PC-9 (cell line): Measurements from ENCODE around the gene OSCP1. TPM values are rescaled to one million over a fixed set of nuclear protein-coding genes. Genes with fewer than 3 reads are reported as not detected.

Experiments used
- BruUV-seq: library from RNA; stranded (reverse); fragments of 400-500 nt; replicated peaks from 2 replicates; lab custom pipeline; 2021; lab: Mats Ljungman, UMichigan
- CTCF ChIA-PET: fragments of 300-600 bp; sonication (Branson Sonifier 250); formaldehyde crosslinking; loops from one replicate; lab custom pipeline; 2022; ENCODE audit warnings: antibody characterized with exemption; lab: Charles Lee
- POLR2A ChIA-PET: fragments of 300-600 bp; sonication (Branson Sonifier 250); formaldehyde crosslinking; loops from one replicate; lab custom pipeline; 2022; ENCODE audit warnings: antibody characterized with exemption; ENCODE audit not compliant: unreplicated experiment; lab: Charles Lee
- DNase-seq, 2 experiments: peaks; one replicate each; pipeline versions ENCODE4 v3.0.0 to v3.0.0-alpha.2; 2015 to 2022; ENCODE audit warnings: mixed read lengths in 1 of 2
- H2AFZ ChIP-seq: fragments of 200-600 bp; sonication (generic); 2 replicates; pipeline ENCODE4 v1.8.1; 2017; ENCODE audit warnings: antibody characterized with exemption
- H3F3A ChIP-seq: fragments of 200-600 bp; sonication (generic); 2 replicates; pipeline ENCODE4 v1.8.1; 2017; ENCODE audit warnings: antibody characterized with exemption, mild to moderate bottlenecking, low read depth; ENCODE audit not compliant: insufficient read depth
- H3K27ac ChIP-seq: fragments of 200-600 bp; sonication (generic); 2 replicates; pipeline ENCODE4 v1.6.1; 2016; ENCODE audit warnings: mixed run types
- H3K27me3 ChIP-seq: fragments of 200-600 bp; sonication (generic); 2 replicates; pipeline ENCODE4 v1.6.1; 2016; ENCODE audit warnings: low read depth, mixed run types; ENCODE audit not compliant: insufficient read depth
- H3K36me3 ChIP-seq: fragments of 200-600 bp; sonication (generic); 2 replicates; pipeline ENCODE4 v1.6.1; 2016; ENCODE audit warnings: low read depth, mixed run types
- H3K4me1 ChIP-seq: fragments of 200-600 bp; sonication (generic); replicated peaks from 2 replicates; pipeline ENCODE4 v1.6.1; 2016; ENCODE audit warnings: mixed run types; ENCODE audit not compliant: insufficient read depth
- H3K4me2 ChIP-seq: fragments of 200-600 bp; sonication (generic); 2 replicates; pipeline ENCODE4 v1.6.1; 2017; ENCODE audit warnings: mixed run types
- H3K4me3 ChIP-seq: fragments of 200-600 bp; sonication (generic); 2 replicates; pipeline ENCODE4 v1.6.1; 2016; ENCODE audit warnings: mixed run types
- H3K79me2 ChIP-seq: fragments of 200-600 bp; sonication (generic); 2 replicates; pipeline ENCODE4 v1.6.1; 2017; ENCODE audit warnings: low read depth, mixed run types
- H3K9me2 ChIP-seq: fragments of 200-600 bp; sonication (generic); 2 replicates; pipeline ENCODE4 v1.8.1; 2017; ENCODE audit warnings: mild to moderate bottlenecking; ENCODE audit not compliant: insufficient read depth
- H3K9me3 ChIP-seq: fragments of 200-600 bp; sonication (generic); 2 replicates; pipeline ENCODE4 v1.8.1; 2016; ENCODE audit warnings: low read depth; ENCODE audit not compliant: insufficient read depth
- H4K20me1 ChIP-seq: fragments of 200-600 bp; sonication (generic); 2 replicates; pipeline ENCODE4 v1.8.1; 2017; ENCODE audit not compliant: insufficient read depth
- EZH2 ChIP-seq: fragments of 200-600 bp; sonication (generic); IDR thresholded peaks from 2 replicates; pipeline ENCODE4 v1.8.0; 2017; ENCODE audit warnings: antibody characterized with exemption, low read depth
- intact Hi-C: fragments of 100-400 bp; cut with micrococcal nuclease; formaldehyde crosslinking; loops from one replicate; pipeline ENCODE4 v1.10.0; 2022; ENCODE audit not compliant: unreplicated experiment
- total RNA-seq: library from RNA; stranded (reverse); gene quantifications from 2 replicates; pipeline ENCODE4 v1.2.3, GENCODE V29; 2021
- TF ChIP-seq, protein P1 (sequence below): fragments of 200-600 bp; sonication (generic); conservative IDR thresholded peaks from 2 replicates; pipeline ENCODE4 v1.6.1; 2017; ENCODE audit warnings: mixed run types, antibody characterized with exemption, mild to moderate bottlenecking, moderate library complexity

OSCP1 gene
- total RNA-seq, 1 experiment from 2014 or later, result 25.7 TPM

DNA sequence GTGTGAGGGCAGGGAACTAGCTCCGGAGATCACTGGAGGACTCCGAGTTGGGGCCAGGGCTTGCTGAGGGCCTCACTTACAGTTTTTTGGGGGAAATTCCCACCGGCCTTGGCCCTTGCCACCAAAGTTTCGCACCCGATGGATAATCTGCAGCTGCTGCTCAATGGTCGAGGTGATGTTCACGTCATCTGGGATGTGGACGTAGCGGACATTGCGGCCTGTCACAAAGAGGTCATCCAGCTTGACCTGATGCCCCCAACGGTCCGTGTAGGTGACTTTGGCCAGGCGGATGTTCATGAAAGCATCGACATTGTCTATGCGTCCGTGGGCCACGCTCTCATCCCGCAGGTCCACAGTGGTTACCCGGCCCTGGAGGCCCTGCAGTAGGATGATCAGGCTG lies 56.6 kb downstream of the OSCP1 start:
- CTCF ChIA-PET, result no interaction called here
- Histone ChIP-seq H3K4me2 (no peak overlapping the region), H3K9me2 (no peaks in the 10 kb centered on the region), H3F3A (peaks cover 10% of the 10 kb centered on the region; the same call in 1 of the 2 replicates), H3K27me3 (no peaks in the 10 kb centered on the region), H3K36me3 (peaks cover 11% of the 10 kb centered on the region; the same call in 1 of the 2 replicates), H3K4me1 (peaks cover 10% of the 10 kb centered on the region), H4K20me1 (no peaks in the 10 kb centered on the region), H3K79me2 (peaks cover 14% of the 10 kb centered on the region), H3K9me3 (no peaks in the 10 kb centered on the region), H2AFZ (no peak overlapping the region), H3K27ac (no peak overlapping the region), H3K4me3 (no peak overlapping the region)
- POLR2A ChIA-PET, result no interaction called here
- no peak for DNase-seq
- BruUV-seq, result no TSS peak
- TF ChIP-seq, protein P1, sequence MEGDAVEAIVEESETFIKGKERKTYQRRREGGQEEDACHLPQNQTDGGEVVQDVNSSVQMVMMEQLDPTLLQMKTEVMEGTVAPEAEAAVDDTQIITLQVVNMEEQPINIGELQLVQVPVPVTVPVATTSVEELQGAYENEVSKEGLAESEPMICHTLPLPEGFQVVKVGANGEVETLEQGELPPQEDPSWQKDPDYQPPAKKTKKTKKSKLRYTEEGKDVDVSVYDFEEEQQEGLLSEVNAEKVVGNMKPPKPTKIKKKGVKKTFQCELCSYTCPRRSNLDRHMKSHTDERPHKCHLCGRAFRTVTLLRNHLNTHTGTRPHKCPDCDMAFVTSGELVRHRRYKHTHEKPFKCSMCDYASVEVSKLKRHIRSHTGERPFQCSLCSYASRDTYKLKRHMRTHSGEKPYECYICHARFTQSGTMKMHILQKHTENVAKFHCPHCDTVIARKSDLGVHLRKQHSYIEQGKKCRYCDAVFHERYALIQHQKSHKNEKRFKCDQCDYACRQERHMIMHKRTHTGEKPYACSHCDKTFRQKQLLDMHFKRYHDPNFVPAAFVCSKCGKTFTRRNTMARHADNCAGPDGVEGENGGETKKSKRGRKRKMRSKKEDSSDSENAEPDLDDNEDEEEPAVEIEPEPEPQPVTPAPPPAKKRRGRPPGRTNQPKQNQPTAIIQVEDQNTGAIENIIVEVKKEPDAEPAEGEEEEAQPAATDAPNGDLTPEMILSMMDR, result no peak
- no peak for TF ChIP-seq EZH2
- intact Hi-C loops, result no loop called here

DNA sequence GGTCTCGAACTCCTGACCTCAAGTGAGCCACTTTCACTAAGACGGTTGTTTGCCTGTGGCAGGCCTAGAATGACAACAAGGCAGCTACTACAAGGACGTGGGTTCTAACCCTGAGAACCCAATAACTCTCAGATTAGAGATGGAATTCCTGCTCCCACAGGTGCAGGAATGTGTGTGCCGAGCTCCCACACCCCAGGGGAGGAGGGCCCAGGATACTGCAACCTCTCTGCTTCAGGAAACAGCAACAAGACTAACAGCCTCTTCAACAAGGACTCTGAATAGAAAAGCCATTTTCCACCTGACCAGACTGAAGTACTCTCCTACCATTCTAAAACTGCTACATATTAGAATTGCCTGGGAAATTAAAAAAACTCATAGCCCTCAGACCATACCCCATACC lies 57.4 kb downstream of the OSCP1 start:
- TF ChIP-seq, protein P1, result no peak
- no peak for TF ChIP-seq EZH2
- Histone ChIP-seq H4K20me1 (no peaks in the 10 kb centered on the region), H3K79me2 (peaks cover 14% of the 10 kb centered on the region), H3K4me2 (no peak overlapping the region), H2AFZ (no peak overlapping the region), H3K36me3 (peaks cover 11% of the 10 kb centered on the region; the same call in 1 of the 2 replicates), H3K4me3 (no peak overlapping the region), H3K4me1 (peaks cover 13% of the 10 kb centered on the region), H3F3A (peaks cover 18% of the 10 kb centered on the region; the same call in 1 of the 2 replicates), H3K27me3 (no peaks in the 10 kb centered on the region), H3K9me3 (no peaks in the 10 kb centered on the region), H3K9me2 (no peaks in the 10 kb centered on the region), H3K27ac (no peak overlapping the region)
- no TSS peak for BruUV-seq
- POLR2A ChIA-PET, result no interaction called here
- intact Hi-C loops, result no loop called here
- DNase-seq, result no peak
- CTCF ChIA-PET, result interaction anchor here (0.7 kb wide), 1 partner anchor 60 kb away, joined by 3 read pairs; no protein-coding TSS in a partner anchor

DNA sequence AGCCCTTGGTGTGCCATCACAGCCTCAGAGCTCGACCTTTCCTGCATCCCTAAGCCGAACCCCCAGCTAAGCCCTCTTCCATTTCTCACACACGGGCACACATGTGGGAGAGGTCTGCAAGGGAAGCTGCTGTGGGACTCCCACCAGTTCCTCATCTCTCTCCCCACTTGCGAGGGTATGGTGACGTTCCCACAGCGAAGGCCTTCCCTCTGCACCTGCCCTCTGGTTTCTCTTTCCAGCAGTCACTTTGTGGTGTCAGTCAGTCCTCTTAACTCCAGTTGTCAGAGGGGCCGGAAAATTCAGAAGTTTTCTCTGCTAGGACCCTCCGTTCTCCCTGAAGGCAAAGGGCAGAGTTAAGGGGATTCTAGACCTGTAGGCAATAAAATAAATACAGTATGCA lies 59.0 kb downstream of the OSCP1 start:
- H3K27ac ChIP-seq, result no peak overlapping the region
- H3K4me1 ChIP-seq, result peaks cover 20% of the 10 kb centered on the region
- peaks cover 2% of the 10 kb centered on the region for H3K79me2 ChIP-seq
- no peak overlapping the region for H3K4me3 ChIP-seq
- H4K20me1 ChIP-seq, result no peaks in the 10 kb centered on the region
- H2AFZ ChIP-seq, result no peak overlapping the region
- no peaks in the 10 kb centered on the region for H3K27me3 ChIP-seq
- CTCF ChIA-PET, result no interaction called here
- H3F3A ChIP-seq, result peaks cover 27% of the 10 kb centered on the region
- no peaks in the 10 kb centered on the region for H3K9me3 ChIP-seq
- no peak overlapping the region for H3K4me2 ChIP-seq
- no peak for DNase-seq
- intact Hi-C loops, result no loop called here
- peaks cover 11% of the 10 kb centered on the region; the same call in 1 of the 2 replicates for H3K36me3 ChIP-seq
- TF ChIP-seq, protein P1, result no peak
- TF ChIP-seq EZH2, result no peak
- BruUV-seq, result no TSS peak
- no peaks in the 10 kb centered on the region for H3K9me2 ChIP-seq
- POLR2A ChIA-PET, result no interaction called here
